DOHH2 (cell line): ENCODE measurements around the gene KIRREL3.

Experiments
- H3F3A ChIP-seq: fragments of 200-600 bp; sonication (generic), shearing (Covaris generic); 2 replicates; pipeline ENCODE4 v1.6.0; 2016; ENCODE audit warnings: antibody characterized with exemption, mild to moderate bottlenecking; ENCODE audit not compliant: control insufficient read depth, insufficient read depth
- H3K27ac ChIP-seq: fragments of 200-600 bp; sonication (generic); 2 replicates; pipeline ENCODE4 v1.5.1; 2014; ENCODE audit warnings: low read depth, mild to moderate bottlenecking, low read length, moderate library complexity
- H3K27me3 ChIP-seq: fragments of 200-600 bp; sonication (generic); 2 replicates; pipeline ENCODE4 v1.6.1; 2014; ENCODE audit warnings: mild to moderate bottlenecking, low read length, mixed read lengths; ENCODE audit not compliant: control insufficient read depth
- H3K36me3 ChIP-seq: fragments of 200-600 bp; sonication (generic); 2 replicates; pipeline ENCODE4 v1.6.1; 2014; ENCODE audit warnings: mild to moderate bottlenecking, low read length, moderate library complexity, mixed read lengths; ENCODE audit not compliant: control insufficient read depth
- H3K4me1 ChIP-seq: fragments of 200-600 bp; sonication (generic); 2 replicates; pipeline ENCODE4 v1.6.1; 2014; ENCODE audit warnings: mild to moderate bottlenecking, low read length, mixed read lengths; ENCODE audit not compliant: control insufficient read depth
- H3K4me2 ChIP-seq: fragments of 200-600 bp; sonication (generic); 2 replicates; pipeline ENCODE4 v1.6.0; 2014; ENCODE audit warnings: mild to moderate bottlenecking, low read length, moderate library complexity
- H3K4me3 ChIP-seq: fragments of 200-600 bp; sonication (generic); 2 replicates; pipeline ENCODE4 v1.5.1; 2014; ENCODE audit warnings: mild to moderate bottlenecking, low read length, mixed read lengths
- H3K79me2 ChIP-seq: fragments of 200-600 bp; sonication (generic); 2 replicates; pipeline ENCODE4 v1.6.1; 2014; ENCODE audit warnings: mild to moderate bottlenecking, low read length, mixed read lengths; ENCODE audit not compliant: control insufficient read depth
- H3K9me2 ChIP-seq: fragments of 200-600 bp; sonication (generic); replicated peaks from 2 replicates; pipeline ENCODE4 v1.6.1; 2014; ENCODE audit warnings: mild to moderate bottlenecking, low read length, mixed read lengths; ENCODE audit not compliant: control insufficient read depth
- H3K9me3 ChIP-seq: fragments of 200-600 bp; sonication (generic); 2 replicates; pipeline ENCODE4 v1.6.1; 2014; ENCODE audit warnings: antibody characterized with exemption, low read length, mixed read lengths; ENCODE audit not compliant: control insufficient read depth, insufficient read depth
- H4K20me1 ChIP-seq: fragments of 200-600 bp; sonication (generic); 2 replicates; pipeline ENCODE4 v1.6.0; 2014; ENCODE audit warnings: low read depth, mild to moderate bottlenecking, antibody characterized with exemption, low read length, moderate library complexity; ENCODE audit not compliant: control insufficient read depth, insufficient read depth
- CTCF ChIP-seq: fragments of 200-600 bp; sonication (generic); IDR thresholded peaks from one replicate; pipeline ENCODE4 v1.5.1; 2014; ENCODE audit warnings: antibody characterized with exemption, mild to moderate bottlenecking, low read depth, low read length; ENCODE audit not compliant: poor library complexity, severe bottlenecking
- EZH2phosphoT487 ChIP-seq: fragments of 200-600 bp; sonication (generic); IDR thresholded peaks from 2 replicates; pipeline ENCODE4 v1.6.1; 2017; ENCODE audit warnings: borderline replicate concordance, mild to moderate bottlenecking, antibody characterized with exemption, low read length, moderate library complexity, mixed read lengths

KIRREL3 gene

GRCh38 chr11:126627421-126627820 is 373.1 kb downstream of the KIRREL3 start:
- TF ChIP-seq CTCF = no peak
- no peak for TF ChIP-seq EZH2phosphoT487
- Histone ChIP-seq H3K9me3 (no peaks in the 10 kb centered on the region), H3K79me2 (no peaks in the 10 kb centered on the region), H3K27me3 (no peaks in the 10 kb centered on the region), H3K9me2 (no peaks in the 10 kb centered on the region), H3F3A (no peaks in the 10 kb centered on the region), H3K4me3 (no peak overlapping the region), H4K20me1 (no peaks in the 10 kb centered on the region), H3K27ac (no peak overlapping the region), H3K36me3 (no peaks in the 10 kb centered on the region), H3K4me1 (no peaks in the 10 kb centered on the region), H3K4me2 (no peak overlapping the region)

- Histone ChIP-seq H3K36me3 (no peaks in the 10 kb centered on the region), H3K4me2 (no peak overlapping the region), H3K4me1 (no peaks in the 10 kb centered on the region), H3F3A (no peaks in the 10 kb centered on the region), H3K9me2 (no peaks in the 10 kb centered on the region), H4K20me1 (no peaks in the 10 kb centered on the region), H3K27ac (no peak overlapping the region), H3K27me3 (peaks cover 6% of the 10 kb centered on the region; the same call in 1 of the 2 replicates), H3K9me3 (no peaks in the 10 kb centered on the region), H3K4me3 (no peak overlapping the region), H3K79me2 (no peaks in the 10 kb centered on the region)
- no peak for TF ChIP-seq CTCF
- no peak for TF ChIP-seq EZH2phosphoT487
Observed at GRCh38 chr11:126624506-126624905, 376.1 kb downstream of the KIRREL3 start.

GRCh38 chr11:126619516-126619915 is 381.1 kb downstream of the KIRREL3 start:
- TF ChIP-seq EZH2phosphoT487 (no peak), CTCF (no peak)
- Histone ChIP-seq H3K9me3 (no peaks in the 10 kb centered on the region), H3K4me2 (no peak overlapping the region), H3K9me2 (no peaks in the 10 kb centered on the region), H3K27me3 (peaks cover 6% of the 10 kb centered on the region; the same call in 1 of the 2 replicates), H4K20me1 (no peaks in the 10 kb centered on the region), H3K4me1 (no peaks in the 10 kb centered on the region), H3K79me2 (no peaks in the 10 kb centered on the region), H3K36me3 (no peaks in the 10 kb centered on the region), H3K4me3 (no peak overlapping the region), H3K27ac (no peak overlapping the region), H3F3A (no peaks in the 10 kb centered on the region)
